AG09309 (cell line): ENCODE data around the gene MED25.

Experiments
- DNase-seq: peaks from one replicate; pipeline ENCODE4 v3.0.0-alpha.2; 2010; ENCODE audit warnings: low read depth
- H3K4me3 ChIP-seq: 2 replicates; pipeline ENCODE4 v1.5.1; 2011; ENCODE audit warnings: mild to moderate bottlenecking, low read depth, low read length, moderate library complexity; ENCODE audit not compliant: control insufficient read depth
- TF ChIP-seq, protein P1 (sequence below): IDR thresholded peaks from 2 replicates; pipeline ENCODE4 v1.5.1; 2011; ENCODE audit warnings: mild to moderate bottlenecking, low read depth, low read length, inconsistent platforms; ENCODE audit not compliant: insufficient read depth, control insufficient read depth; ENCODE audit errors: missing control alignments

Gene MED25

DNA sequence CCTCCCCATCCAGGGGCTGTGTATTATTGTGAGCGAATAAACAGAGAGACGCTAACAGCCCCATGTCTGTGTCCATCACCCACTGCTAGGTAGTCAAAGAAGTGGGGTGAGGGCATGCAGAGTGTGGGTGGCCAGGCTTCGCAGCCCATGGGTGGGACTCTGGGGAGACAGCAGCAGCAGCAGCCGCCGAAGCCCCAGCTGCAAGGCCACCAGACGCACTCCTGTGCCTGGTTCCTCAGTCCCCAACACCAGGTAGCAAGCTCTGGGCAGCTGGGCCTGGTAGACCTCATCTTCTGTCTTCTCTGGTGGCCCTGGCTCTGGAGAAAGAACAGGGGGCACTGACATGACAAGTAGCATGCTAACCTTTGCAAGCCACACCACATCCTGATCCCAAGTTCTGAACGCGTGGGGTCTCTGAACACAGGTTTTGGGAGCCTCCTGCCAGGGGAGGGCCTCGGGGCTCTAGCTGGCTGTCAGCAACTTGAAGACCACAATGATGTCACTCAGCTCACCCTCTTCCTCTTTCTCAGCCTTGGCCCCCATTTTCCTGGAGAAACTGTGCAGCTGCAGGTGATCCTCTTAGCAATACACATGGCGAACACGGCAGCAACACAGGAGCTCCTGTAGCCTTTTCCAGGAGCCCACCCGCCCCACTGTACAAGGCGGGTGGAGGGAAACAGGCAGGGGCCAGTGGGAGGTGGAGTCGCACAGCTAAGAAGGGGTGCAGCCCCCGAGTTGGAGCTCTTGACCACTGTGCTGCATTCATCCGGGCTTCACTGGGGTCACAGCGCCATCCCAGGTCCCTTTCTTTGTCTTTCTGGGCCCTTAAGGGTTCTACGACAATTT, 10.8 kb upstream of the MED25 start:
- TF ChIP-seq, protein P1, sequence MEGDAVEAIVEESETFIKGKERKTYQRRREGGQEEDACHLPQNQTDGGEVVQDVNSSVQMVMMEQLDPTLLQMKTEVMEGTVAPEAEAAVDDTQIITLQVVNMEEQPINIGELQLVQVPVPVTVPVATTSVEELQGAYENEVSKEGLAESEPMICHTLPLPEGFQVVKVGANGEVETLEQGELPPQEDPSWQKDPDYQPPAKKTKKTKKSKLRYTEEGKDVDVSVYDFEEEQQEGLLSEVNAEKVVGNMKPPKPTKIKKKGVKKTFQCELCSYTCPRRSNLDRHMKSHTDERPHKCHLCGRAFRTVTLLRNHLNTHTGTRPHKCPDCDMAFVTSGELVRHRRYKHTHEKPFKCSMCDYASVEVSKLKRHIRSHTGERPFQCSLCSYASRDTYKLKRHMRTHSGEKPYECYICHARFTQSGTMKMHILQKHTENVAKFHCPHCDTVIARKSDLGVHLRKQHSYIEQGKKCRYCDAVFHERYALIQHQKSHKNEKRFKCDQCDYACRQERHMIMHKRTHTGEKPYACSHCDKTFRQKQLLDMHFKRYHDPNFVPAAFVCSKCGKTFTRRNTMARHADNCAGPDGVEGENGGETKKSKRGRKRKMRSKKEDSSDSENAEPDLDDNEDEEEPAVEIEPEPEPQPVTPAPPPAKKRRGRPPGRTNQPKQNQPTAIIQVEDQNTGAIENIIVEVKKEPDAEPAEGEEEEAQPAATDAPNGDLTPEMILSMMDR: no peak
- no peak overlapping the region for H3K4me3 ChIP-seq
- no peak for DNase-seq

DNA sequence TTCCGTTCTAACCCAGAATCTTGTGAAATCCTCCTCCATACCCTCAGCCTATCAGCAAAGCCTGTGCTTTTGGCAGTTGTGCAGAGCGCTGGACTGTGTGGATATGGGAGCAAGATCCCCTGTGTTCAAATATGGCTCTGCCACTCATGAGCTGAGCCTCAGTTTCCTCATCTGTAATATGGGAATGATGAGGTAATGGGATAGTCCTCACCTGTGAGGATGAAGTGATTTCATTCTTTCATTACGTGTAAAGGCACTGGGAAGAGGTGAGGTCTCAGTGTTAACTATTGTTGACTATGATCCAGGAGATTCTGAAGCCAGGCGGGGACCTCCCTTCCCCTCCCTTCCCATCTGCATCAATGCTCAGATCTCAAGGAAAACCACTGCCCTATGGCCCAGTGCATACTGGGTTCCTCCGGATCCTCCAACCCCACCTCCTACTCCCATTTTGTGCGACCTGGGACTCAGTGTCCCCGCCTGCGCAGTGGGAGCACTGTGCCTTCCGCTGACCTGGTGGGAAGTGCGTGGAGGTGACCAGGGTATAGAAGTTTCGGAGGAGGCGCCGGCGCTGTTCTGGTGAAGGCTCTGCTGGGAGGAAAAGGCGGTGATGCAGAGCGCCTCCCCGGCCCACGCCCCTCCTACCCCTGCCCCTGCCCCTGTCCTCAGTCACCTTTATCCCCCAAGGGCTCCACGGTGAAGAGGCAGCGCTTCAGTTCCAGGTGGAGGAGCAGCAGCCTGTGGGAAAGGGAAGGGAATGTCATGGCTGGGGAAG, 10.0 kb upstream of the MED25 start:
- DNase-seq: no peak
- TF ChIP-seq, protein P1: no peak
- H3K4me3 ChIP-seq: peak overlapping the region; percentile 72; the same call in 1 of the 2 replicates

DNA sequence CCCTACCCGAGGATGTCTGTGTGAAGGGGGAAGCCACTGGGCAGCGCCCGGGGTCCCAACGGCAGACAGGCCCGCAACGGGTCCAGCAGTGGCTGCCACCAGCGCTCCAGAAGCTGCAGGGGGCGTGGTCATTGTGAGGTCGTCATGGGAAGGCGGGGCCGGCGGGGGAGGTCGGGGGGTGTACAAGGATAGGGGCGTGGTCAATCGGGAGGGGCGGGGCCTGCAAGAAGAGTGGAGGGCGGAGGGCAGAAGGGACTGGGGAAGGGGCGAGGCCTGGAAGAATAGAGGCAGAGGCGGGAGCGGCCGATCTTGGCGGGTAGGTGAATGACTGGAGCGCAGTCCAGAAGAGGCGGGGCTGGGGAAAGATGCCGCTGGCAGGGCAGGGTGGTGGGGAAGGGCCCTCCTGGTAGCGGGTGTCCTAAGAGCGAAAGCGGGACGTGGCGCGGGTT, 9.4 kb upstream of the MED25 start:
- peak; percentile 24 for DNase-seq
- TF ChIP-seq, protein P1: no peak
- H3K4me3 ChIP-seq: peak overlapping the region; percentile 72

DNA sequence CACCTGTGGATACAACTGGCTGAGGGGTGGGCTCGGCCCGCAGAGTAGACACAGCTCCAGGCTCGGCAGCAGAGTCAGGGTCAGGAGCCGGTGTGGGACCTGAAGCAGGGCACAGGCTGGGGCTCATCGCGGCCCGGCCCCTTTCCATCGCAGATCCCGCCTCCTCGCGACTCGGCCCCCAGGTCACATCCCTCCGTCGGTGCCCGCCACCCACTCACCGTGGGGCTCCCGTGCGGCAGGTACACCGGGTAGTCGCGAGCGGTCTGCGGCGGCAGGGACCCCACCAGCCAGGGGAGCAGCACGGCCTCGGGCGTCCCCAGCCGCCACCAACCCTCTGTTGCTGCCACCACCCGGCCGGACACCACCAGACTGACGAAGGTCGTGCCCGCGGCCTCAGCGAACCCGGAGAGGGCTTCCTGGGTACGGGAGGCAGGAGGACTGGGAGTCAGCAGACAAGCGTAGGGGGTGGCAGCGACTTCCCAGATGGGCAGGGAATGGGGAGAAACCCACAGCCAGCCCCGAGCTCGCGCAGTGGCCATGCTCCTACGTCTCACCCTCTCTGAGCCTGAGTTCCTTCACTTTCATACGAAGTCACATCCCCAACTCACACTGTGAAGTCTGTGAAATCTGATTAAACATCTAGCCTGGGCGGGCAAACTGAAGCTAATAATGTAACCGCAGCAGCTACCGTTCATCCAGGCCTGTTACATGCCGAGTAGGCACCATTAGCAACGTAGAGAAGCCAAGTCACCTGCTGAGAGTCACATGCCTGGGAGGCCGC, 8.7 kb upstream of the MED25 start:
- DNase-seq: no peak
- peak overlapping the region; percentile 72 for H3K4me3 ChIP-seq
- TF ChIP-seq, protein P1: no peak

DNA sequence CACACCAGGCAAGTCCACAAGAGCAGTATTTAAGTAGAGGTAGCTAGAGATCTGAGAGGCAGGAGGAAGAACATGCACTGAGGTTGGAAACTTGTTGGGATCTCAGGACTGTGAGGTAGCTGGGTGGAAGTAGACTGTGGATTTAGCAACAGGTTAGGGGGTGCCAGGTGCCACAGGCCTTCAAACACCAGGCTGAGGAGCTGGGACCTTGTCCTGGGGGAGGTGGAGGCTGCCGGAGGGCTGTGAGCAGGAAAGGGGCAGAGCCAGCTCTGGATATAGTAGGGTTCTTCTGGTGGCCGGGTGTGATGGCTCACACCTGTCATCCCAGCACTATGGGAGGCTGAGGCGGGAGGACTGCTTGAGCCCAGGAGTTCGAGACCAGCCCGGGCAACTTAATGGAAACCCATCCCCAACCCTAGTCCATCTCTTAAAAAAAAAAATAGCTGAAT, 8.1 kb upstream of the MED25 start:
- no peak overlapping the region for H3K4me3 ChIP-seq
- no peak for DNase-seq
- TF ChIP-seq, protein P1: no peak

DNA sequence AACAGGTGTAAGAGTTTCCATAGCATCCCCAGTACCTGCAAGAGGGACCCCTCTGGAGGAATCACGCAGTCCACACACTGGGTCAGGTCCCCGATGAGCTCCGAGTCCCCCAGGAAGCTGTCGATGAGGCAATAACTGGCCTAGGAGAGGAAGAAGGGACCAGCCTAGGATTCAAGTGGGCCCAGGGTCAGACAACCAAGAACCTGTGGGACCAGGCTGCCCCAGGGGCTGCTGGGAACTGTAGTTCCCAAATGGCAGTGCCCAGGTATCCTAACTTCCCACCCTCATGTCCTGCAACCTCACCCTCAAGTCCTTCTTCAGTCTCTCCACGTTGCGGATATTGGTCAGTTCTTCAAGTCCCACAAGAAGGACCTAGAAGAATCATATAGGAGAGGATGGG, 6.8 kb upstream of the MED25 start:
- TF ChIP-seq, protein P1: no peak
- no peak for DNase-seq
- H3K4me3 ChIP-seq: no peak overlapping the region
